ENCODE results near the gene ITGB5.
"Not testable (repeated sequence)": the region's sequence is repeated elsewhere in the genome, so short reads cannot be mapped to it uniquely, and the experiment has no call there.

ITGB5 gene

DNA sequence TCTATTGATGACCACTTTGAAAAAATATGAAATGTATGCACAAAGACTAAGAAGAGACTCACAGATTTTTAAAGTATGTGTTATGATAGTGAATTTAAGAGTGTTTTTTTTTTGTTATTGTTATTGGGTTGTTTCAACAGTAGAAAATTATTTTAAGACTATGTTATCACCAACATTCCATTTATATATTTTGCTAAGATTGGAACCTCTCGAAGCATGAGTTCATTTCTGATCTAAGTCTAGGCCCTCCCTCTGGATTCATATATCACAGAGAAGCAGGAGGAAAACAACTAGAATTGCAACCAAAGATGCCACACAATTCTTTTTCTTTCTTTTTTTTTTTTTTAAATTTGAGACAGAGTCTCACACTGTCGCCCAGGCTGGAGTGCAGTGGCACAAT, 46.8 kb downstream of the ITGB5 start:
- in situ Hi-C loops (cut with HindIII; ENCODE audit: low sequenced_read_pairs) = no loop called here

DNA sequence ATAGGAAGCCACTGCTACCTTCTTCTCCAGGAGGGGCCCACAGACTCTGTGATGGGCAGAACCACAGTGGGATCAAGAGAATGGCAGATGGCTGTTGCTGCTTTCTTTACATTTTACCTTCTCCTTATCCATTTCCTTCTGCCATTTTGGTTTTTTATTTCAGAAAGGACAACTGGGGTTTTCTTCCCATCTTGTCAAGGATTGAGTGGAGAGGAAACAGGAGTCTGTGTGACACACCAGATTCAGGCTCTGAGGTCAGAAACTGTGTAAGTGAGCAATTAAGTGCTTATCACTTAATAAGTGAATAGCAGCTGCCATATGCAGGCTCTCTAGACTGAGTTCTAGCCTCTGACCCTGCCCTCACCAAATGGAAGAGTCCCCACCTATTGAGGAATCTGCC, 47.3 kb downstream of the ITGB5 start:
- in situ Hi-C loops (cut with HindIII; ENCODE audit: low sequenced_read_pairs) = no loop called here

DNA sequence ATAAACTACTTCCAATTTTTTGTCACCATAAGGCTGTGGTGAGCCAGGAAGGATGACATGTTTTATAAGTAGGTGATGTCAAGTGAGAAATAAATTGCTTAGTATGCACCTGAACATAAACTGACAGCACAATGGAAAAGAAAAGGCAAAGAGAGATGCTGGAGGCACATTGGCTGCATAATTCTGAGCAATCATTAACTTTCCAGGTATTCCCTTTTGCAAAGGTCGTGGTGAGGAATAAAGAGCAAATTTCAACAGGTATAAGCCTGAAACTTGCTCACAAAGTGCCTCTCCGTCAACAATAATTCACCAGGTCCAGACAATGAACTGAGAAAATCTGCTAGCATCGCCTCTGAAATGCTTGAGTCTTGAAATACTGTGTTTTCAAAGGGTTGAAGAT, 48.2 kb downstream of the ITGB5 start:
- in situ Hi-C loops (cut with HindIII; ENCODE audit: low sequenced_read_pairs) = no loop called here

DNA sequence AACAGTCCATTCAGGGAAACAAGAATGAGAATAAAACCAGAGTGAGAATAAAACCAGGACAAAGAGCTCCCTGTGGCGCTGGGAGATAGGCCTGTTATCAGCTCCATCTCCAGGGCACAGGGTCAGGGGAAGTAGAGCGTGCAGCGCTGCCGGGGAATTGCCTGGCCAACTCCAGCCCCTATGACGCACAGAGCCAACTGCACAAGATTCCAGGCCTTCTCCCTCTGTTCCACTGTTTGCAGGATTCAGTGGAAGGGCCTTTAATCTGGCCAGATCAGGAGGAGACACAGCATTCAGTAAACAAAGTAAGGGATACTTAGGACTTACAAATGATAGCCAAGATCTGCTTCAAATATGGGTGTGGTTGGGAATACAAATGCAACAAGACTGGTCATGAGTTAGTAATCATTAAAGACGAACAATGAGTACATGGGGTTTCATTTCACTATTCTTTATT, 49.4 kb downstream of the ITGB5 start:
- in situ Hi-C loops (cut with HindIII; ENCODE audit: low sequenced_read_pairs) = no loop called here

DNA sequence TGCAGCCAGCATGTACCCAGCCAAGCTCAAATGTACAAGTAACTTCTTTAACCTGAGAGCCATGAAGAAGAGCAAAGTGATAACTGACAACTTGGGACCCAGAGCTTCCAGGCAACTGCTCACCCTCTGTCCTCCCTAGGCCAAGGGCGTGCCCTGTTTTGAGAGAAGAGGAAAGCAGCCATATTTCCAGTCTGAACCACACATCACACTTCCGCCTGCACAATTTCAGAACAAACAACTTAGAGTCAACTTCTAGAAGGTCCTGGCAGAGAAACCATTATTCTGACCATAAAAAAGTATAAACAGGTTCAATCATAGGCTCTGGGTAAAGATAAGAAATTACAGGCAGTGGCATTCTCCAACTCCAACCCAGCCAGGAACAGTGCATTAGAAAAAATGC, 50.1 kb downstream of the ITGB5 start:
- in situ Hi-C loops (cut with HindIII; ENCODE audit: low sequenced_read_pairs) = no loop called here

DNA sequence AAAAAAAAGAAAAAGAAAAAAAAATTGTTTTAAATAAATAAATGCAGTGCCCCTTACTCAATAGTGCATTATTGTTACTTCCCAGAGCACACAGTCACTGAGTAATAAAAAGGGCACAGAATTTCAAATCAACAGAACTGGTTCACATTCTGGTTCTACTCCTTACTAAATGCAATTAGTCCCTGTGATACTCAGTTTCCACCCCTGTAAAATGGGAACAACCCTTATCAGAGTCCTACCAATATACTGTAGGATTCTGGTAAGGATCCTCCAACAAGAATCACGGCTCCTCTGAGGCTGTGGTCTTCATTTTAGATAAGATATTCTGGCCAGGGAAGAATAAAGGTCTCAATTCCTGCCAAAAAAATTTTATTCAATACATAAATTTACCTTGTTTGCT, 50.7 kb downstream of the ITGB5 start:
- in situ Hi-C loops (cut with HindIII; ENCODE audit: low sequenced_read_pairs) = no loop called here

DNA sequence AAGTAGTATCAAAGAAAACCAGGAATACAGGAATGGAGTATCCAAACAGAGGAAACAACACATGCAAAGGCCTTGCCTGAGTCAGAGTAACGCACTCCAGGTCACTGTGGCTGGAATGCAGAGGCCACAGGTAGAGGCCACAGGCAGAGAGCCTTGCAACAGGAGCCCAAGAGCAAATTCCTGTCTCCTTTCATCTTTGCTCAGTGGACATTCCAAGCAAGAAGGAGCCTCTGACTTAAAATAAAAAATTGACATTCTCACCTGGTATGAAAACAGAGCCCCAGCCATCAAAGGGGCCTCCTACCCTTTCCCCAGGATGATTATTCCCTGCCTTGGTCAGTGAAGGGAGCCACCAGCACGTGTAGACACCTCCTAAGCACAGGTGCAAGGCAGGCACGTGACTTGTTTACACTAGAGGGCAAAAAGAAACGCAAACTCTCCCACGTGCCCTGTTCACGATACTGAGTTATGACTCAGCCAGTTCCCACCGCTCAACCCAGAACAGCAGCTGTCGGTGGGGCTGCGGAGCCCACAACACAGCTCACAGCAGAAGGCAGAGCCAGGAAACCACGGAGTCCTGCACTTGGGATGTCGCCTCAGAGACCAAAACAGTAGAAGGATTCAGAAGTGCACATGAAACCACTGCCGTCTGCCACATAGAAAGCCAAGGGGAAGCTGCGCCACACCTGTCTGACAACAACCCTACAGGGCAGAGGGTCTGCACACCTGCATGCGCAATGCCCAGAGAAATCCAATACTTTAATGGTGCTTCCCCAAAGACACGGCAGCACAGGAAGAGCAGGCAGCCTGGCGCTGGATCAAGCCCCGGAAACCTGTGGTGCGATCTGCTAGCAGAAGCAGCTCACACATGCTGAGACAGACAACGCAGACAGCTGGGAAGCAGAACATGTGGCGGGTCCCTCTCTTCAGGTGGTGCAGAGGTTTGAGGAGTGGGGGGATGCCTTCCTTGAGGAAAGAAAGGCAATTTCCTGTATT, 52.1 kb downstream of the ITGB5 start:
- in situ Hi-C loops (cut with HindIII; ENCODE audit: low sequenced_read_pairs) = no loop called here

DNA sequence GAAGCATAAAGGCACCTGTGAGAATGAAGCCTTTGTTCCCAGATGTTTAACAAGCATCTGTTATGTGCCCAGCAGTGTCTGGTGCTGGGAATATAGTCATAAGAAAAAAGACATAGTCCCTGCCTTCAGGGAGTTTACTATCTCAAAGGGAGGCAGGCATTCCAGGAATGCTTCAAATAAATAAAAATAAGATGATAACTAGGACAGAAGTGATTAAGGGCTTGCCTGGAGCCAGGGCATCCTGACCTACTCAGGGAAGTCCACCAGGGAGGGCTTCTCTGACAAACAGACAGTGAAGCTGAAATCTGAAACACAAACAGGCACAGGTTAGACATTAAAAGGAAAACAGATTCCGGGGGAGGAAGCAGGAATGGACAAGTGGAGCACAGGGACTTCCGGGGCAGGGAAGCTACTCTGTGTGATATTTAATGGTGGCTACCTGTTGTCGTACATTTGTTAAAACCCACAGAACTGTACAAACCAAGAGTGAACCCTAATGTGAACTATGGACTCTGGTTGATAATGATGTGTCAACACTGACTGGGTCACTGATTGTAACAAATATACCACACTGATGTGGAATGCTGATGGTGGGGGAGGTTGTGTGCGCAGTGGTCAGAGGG, 53.3 kb downstream of the ITGB5 start:
- in situ Hi-C loops (cut with HindIII; ENCODE audit: low sequenced_read_pairs) = no loop called here

DNA sequence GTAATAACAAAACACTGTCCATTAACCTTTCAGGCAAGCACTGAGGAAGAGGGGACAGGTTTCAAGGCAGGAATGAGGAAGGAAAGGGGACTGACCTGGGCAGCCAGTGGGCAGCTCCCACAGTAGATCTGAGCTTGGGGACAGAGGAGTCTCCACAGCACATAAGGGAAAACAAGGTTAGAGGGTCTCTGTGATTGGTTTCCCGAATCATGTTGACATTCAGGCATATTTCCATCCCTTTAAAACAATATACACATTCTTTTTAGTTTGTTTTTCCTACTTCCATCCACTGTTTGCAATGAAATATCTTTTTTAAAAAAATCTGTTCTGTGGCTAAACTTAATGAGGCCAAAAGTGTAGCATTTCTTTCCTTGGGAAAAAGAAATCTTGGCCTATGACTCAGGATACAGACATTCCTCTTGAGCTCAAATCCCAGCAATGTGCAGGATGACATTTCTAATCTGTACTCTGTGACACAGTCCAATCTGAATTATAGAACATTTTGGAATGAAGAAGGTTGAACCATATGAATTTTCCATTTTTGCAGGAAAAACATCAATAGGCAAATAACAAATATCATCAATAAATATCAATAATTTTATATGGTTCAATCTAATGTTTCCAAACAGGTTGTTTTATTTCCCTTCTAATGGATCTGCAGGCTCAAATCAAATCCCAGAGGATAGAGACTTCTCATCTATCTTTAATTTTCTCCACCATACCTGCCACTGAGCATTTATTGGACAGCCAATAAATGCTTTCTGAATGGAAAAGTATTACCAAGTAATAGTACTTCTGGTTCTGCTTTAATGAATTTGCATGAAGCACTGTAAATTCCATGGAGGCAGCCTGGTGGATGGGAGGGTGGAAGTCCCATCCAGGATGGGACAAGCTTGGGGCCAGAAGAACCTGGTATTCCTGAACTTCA, 54.1 kb downstream of the ITGB5 start:
- in situ Hi-C loops (cut with HindIII; ENCODE audit: low sequenced_read_pairs) = no loop called here

DNA sequence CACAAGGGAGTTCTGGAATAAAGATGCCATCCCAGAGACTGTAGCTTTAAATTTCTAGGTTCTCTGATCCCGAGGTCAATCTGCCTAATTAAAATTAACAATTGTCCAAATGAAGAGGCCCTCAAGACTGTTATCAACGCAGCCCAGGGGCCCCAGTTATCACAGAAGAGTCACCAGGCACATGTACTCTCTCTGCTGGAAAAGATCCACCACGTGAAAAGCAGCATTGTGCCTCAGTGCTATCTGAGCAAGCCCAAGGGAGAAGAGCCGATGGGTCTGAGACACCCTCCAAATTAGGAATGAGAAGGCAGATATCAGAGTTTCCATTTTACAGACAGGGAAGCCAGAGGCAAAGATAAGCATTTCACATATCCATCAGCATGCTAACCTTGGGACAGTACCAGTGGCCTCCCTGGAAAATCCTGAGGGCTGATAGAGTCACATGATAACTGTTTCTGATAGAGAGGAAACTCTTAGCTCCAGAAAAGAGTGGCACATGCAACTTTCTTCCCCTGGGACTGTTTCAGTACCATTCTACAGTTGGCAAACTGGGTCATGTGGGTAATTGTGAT, 55.5 kb downstream of the ITGB5 start:
- in situ Hi-C loops (cut with HindIII; ENCODE audit: low sequenced_read_pairs) = no loop called here

DNA sequence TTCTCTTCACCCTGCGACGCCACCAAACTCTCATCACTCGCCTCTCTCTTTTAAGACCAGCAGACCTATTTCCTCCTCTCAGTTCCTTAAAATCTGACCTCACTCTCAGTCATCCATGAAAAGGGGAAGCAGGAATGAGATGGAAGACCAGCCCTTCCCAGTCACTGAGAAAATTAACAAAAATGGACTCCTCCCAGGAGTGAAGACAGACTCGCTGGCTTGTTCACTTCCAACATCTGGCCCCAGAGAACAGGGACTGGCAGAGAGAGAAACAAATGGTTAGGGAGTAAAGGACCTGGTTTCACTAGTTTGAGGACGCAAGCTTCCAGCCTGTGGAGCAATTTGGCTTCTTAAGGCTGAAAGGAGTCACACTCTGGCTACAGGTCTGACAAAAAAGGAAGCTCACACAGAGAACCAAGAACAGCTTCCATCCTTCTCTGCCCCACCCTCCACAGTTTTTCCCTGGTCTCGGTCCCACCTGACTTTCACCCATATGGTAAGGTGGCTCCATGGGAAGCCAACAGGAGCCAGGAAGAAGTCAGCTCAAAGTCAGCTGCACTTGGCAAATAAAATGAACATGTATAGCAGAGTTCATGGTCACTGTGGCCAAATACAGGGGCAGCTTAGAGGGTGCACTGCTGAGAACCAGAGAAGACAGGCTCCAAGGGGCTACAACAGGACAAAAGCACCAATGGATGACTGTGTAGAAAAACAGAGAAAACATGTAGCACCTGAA, 57.2 kb downstream of the ITGB5 start:
- in situ Hi-C loops (cut with HindIII; ENCODE audit: low sequenced_read_pairs) = no loop called here

DNA sequence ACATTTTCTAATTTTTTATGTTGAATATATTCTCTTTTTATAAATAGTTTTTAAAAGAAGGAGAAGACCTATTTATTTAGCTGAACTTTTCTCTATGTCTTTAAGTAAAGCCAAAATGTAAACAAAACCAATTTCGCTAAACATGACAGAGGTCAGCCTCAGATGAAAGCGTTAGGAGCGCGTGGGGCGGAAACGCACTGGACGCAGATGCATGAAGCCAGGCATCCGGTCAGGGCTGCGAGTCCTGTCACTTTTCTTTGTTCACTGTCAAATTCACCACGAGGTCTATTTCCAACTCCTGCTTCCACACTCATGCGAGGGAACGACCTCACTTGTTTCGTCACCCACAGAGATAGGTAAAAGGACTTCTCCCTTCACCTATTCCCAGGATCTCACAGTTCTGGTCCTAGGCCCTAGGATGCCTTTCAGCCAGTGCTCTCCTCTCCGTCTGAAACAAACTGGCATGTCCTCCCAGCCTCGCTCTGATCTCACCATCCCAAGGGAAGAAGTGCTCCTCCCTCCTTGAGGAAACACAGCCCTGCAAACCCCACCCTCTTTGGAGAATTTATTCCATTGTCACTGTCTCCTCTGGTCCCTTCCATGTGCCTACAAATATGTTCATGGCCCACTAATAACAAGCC, 57.9 kb downstream of the ITGB5 start:
- in situ Hi-C loops (cut with HindIII; ENCODE audit: low sequenced_read_pairs) = no loop called here

DNA sequence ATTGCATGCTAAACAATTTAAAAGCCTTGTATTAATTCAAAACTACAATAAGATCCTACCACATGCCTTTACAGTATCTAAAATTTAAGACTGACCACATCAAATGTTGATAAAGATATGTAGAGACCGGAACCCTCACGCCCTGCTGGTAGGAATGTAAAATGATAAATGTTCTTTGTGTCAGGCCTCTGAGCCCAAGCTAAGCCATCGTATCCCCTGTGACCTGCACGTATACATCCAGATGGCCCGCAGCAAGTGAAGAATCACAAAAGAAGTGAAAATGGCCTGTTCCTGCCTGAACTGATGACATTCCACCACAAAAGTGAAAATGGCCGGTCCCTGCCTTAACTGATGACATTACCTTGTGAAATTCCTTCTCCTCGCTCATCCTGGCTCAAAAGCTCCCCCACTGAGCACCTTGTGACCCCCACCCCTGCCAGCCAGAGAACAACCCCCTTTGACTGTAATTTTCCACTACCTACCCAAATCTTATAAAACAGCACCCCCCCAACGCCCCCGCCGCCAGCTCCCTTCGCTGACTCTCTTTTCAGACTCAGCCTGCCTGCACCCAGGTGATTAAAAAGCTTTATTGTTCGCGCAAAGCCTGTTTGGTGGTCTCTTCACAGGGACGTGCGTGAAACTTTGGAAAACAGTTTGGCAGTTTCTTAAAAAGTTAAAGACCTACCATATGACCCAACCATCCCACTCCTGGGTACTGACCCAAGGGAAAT, 59.5 kb downstream of the ITGB5 start:
- in situ Hi-C loops (cut with HindIII; ENCODE audit: low sequenced_read_pairs) = not testable (repeated sequence)

DNA sequence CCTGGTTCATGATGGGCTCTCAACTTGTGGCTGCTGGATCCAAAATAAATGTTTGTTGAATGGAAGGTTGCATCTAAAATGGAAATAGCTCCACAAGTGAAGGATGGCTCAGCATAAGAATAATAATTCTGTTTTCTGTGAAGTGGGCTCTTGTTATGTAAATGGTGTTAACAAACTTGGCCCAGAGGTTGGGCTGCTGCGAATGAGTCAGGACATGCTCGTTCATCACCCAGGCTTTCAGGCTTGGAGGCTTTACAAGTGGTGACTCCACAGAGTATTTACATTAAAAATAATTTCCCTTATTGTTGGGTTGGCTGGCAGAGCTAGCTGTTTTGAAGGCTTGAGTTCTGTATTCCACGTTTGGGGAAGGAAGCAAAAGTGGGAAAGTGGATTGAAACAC, 60.5 kb downstream of the ITGB5 start:
- in situ Hi-C loops (cut with HindIII; ENCODE audit: low sequenced_read_pairs) = no loop called here

DNA sequence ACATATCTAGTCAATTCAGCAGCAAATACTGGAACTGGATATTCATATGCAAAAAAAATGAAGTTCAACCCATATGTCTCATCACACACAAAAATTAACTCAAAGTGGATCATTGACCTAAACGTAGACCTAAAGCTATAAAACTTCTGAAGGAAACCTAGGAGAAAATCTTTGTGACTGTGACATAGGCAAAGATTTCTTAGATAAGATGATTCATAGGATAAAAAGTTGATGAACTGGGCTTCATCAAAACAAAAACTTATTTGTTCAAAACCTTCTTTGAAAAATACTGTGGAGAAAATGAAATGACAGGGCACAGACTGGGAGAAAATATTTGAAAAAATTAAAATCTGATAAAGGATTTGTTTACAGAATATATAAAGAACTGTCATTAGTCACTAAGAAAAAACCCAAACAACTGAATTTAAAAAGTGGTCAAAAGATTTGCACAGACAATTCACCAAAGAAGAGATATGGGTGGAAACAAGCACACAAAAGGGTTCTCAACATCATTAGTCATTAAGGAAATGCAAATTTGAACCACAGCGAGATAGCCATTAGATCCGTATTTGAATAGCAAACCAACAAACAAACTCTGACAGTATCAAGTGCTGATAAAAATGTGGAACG, 62.8 kb downstream of the ITGB5 start:
- in situ Hi-C loops (cut with HindIII; ENCODE audit: low sequenced_read_pairs) = no loop called here

DNA sequence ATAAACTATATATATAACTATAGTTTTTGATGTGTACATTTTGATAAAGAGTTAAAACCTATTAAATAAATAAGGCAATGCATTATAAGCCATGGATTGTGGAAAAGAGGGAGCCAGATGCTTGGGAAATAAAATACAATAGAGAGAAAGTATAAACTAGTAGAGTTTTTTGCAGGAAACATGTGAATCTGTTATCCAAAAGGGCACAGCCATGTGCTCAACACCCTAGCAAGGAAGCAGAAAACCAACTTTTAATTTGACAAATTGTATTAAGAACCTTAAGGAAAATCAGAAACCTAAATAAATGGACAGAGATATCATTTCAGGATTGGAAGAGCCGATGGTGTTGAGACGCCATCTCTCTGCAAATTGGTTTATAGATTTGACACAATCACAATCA, 63.5 kb downstream of the ITGB5 start:
- in situ Hi-C loops (cut with HindIII; ENCODE audit: low sequenced_read_pairs) = no loop called here

DNA sequence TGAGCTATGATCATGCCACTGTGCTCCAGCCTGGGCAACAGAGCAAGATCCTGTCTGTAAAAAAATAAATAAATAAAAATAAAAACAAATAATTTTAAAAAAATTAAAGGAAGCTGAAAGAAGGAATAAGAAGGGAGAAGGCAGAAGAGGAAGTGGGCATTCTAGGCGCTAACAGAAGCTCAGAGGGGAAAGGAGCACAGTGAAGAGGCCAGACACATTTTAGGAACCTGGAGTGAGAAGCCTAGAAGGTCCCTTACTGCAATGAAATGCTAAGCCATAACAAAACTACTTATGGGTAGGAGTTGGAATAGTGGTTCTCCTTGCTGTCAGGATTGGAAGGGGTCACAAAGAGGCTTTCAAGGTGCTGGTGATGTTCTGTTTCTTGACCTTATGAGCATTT, 64.0 kb downstream of the ITGB5 start:
- in situ Hi-C loops (cut with HindIII; ENCODE audit: low sequenced_read_pairs) = no loop called here

DNA sequence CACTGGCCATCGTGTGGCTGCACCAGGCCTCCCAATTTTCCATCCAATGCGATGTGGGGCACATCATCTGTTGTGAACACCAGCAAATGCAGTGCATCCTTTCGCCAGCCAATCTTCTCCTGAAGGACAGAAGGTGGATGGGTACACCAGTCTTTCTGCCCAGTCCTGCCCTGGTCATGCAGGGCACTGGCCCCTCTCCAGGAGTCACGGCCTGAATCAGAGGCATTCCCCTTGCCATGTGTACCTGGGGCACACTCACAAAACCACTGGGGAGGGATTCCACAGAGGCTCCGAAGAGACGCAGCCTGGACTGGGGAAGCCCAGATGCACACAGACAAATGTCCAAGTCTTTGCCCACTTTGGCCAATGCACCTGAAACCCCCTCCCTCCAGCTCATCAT, 65.8 kb downstream of the ITGB5 start:
- in situ Hi-C loops (cut with HindIII; ENCODE audit: low sequenced_read_pairs) = no loop called here

Measured in DLD1 (cell line).